ENCODE results near the gene GABRE.

DNA sequence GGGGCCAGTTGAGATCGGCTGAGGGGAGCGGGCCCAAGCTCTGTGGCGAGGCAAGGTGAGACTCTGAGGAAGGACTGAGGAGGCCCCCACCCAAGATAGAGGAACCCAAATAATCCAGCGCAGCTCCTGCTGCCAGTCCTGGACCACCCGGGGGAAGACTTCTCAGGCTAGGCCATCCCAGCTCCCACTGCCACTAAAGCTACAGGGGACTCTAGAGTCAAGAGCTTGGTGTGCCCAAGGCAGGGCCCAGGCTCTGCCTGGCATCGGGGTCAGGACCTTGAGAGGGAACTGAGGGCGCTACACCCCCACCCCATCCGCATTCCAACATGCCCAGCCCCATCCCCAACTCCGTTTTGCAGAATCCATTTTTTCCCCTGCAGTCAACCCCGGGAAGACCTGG, 53.2 kb downstream of the GABRE start:
- TF ChIP-seq, protein P1, sequence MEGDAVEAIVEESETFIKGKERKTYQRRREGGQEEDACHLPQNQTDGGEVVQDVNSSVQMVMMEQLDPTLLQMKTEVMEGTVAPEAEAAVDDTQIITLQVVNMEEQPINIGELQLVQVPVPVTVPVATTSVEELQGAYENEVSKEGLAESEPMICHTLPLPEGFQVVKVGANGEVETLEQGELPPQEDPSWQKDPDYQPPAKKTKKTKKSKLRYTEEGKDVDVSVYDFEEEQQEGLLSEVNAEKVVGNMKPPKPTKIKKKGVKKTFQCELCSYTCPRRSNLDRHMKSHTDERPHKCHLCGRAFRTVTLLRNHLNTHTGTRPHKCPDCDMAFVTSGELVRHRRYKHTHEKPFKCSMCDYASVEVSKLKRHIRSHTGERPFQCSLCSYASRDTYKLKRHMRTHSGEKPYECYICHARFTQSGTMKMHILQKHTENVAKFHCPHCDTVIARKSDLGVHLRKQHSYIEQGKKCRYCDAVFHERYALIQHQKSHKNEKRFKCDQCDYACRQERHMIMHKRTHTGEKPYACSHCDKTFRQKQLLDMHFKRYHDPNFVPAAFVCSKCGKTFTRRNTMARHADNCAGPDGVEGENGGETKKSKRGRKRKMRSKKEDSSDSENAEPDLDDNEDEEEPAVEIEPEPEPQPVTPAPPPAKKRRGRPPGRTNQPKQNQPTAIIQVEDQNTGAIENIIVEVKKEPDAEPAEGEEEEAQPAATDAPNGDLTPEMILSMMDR (IDR thresholded peaks at IDR 0.05; ENCODE audit: low read length) = no peak
- TF ChIP-seq EZH2 (IDR thresholded peaks at IDR 0.05; ENCODE audit: borderline replicate concordance, low read length) = no peak
